RPMI7951 (cell line): ENCODE data around the gene SOBP. TPM values are rescaled to one million over a fixed set of nuclear protein-coding genes. Genes with fewer than 3 reads are reported as not detected.
A peak's percentile ranks its signal among the peaks of the same experiment; 100 is the strongest.

Experiments
- DNase-seq: peaks from one replicate; pipeline ENCODE4 v3.0.0-alpha.2; 2012; ENCODE audit warnings: low read depth
- total RNA-seq: library from RNA; depleted of rRNA; stranded (reverse); fragments of >200 nt; shearing (Covaris generic); gene quantifications from 2 replicates; pipeline ENCODE4 v1.2.3, GENCODE V29; 2014

The SOBP gene
- total RNA-seq, 1 experiment from 2014 or later = 0.60 TPM

DNA sequence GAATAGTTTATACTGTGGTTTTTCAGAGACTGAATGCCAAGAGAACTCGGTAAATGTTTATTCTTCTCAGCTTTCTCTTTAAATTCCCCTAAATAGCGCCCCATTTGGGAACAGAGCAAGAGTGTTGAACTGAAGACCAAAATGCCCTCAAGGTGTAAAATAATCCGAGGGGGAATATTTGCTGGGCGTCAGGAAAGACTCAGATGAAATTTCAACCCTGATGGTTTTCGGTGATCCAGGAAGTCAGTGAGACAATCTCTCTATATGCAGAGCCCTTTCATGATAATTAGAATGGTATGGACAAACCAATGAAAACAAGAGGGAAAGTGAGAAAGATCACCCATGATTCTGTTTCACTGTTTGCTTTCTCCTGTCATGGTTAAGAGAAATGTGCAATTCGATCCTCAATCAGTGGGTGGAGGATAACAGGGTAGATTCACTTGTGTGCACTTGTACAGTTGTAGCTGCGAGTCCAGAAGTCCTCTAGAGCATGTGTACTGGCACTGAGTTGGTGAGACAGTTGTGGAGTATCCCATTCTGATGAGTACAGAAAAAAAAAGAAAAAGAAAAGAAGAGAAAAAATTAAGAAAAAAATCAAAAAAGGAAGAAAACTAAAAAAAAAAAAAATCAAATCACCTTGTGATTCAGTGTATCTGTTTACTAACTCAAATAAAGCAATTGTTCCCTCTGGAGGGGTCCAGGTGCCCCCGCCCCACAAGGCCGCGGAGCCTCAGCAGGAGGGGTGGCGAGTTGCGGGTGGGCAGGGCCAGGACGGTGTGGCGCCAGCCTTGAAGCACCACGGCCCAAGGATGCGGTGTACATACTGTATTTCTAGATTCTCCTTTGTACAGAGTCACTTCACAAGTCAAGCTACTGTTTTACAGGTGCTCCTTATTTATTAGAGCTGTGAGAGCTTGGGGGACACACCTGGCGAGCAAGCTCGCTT, 169.3 kb downstream of the SOBP start:
- DNase-seq = peak; percentile 91

- peak; percentile 63 for DNase-seq
Measured at GRCh38 chr6:107660839-107661238, 170.9 kb downstream of the SOBP start.

- DNase-seq = no peak
Measured at GRCh38 chr6:107661291-107661690, 171.4 kb downstream of the SOBP start.

DNA sequence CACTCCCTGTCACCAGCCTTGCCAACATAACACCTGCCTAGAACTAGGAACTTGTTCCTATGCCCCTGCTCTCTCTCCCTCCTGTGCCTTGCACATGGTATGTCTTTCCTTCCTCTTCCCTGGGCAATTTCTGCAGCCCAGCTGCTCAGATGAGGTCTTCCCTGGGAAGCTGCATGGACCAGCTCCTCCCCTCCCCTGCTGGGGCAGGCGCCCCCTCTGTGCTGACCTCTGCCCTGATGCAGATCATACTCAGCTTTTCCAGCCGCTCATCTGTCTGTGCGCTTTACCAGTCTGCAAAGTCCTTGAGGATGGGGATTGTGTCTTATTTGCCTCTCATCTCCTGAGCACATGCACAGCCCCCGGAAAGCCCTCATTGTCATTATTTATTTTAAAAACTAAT, 172.4 kb downstream of the SOBP start:
- DNase-seq = no peak

- DNase-seq = no peak
Measured at GRCh38 chr6:107663308-107663707, 173.4 kb downstream of the SOBP start.

- no peak for DNase-seq
Measured at GRCh38 chr6:107665382-107665781, 175.5 kb downstream of the SOBP start.

GRCh38 chr6:107666084-107666980, 176.4 kb downstream of the SOBP start:
- DNase-seq = peak; percentile 69

DNA sequence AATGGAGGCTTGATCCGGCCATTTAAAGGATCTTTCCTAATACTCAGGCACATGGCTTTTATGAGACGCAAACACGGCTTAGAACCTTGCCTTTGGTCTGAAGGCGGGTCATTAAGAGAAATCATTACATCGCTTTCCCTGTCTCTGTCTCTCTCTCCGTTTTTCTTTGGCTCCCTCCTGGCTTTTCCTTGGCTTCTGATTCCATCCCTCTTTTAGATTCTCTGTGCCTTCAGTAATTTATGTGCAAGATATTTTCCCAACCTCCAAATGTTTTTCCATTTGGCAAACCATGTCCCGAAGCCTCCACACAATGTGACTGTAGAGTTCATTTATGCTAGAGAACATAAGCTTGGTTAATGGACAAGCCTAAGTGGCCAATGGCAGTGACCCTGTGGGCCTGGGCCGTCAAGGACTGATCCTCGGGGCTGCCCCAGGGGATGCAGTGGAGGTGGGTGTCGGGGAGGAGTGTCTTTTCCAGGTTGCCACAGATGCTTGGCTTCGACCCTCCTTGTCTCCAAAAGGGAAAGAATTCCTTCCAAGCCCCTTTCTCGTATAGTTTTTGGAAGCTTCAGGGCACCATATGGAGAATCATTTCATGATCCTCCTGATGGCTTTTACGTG, 177.2 kb downstream of the SOBP start:
- DNase-seq = no peak

DNA sequence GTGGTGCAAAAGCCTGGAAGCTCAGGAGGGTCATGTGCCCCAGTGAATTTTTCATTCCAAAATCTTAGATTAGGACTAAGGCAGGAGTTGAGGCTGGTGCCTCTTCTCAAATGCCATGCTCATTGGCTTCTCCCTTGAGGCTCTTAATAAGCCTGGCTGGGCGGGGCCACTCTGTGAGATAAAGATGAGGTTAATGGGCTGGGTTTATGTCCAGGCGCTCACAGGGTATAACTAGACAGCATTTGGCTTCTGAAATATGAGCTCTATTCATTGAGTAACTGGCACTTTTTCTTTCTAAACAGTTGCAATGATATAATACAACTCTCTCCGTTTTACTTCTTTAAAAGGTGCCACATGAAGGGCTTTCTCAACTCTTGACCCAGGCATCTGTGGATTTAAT, 177.9 kb downstream of the SOBP start:
- peak; percentile 45 for DNase-seq

GRCh38 chr6:107668743-107669474, 179.0 kb downstream of the SOBP start:
- DNase-seq = no peak

DNA sequence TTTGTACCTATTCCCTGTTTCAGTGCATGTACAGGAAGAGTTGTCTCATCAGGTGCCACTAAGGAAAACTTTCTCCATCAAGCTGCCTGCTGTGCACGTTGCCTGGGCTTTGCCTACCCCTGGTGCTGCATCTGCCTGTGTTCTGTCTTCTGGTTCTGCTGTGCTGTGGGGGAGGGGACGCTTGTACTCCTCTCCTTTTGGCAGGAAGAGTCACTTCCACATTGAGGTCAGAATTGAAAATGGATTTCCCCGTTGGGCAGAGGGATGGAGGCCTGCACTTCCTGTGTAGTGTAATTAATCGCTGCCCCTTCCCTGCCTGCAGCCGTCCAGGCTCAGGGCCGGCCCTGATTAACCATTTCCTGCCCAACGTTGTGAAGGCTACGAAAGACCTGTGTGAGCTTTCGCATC, 180.9 kb downstream of the SOBP start:
- peak; percentile 90 for DNase-seq

DNA sequence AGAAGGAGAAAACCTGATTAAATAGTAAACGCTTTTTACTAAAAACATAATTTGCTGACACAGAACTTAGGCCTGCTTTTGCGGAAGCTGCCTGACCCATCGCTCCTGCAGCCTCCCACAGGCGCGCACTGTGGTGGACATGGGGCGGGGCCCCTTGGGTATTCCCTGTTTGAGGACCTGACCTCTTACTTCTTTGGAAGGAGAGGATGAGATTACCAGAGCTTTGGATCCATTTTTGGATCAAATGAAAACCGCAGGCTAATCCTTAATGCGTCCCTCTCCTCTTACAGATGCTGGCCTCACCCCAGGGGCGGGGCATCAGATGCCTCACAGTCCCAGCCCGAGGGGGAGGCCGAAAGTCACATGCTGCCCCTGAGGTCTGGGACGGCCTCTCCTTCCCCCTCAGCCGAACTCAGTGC, 183.2 kb downstream of the SOBP start:
- DNase-seq = peak; percentile 96

GRCh38 chr6:107674995-107675738, 185.2 kb downstream of the SOBP start:
- peak; percentile 76 for DNase-seq

GRCh38 chr6:107676042-107676441, 186.1 kb downstream of the SOBP start:
- no peak for DNase-seq

- no peak for DNase-seq
Measured at GRCh38 chr6:107677399-107677798, 187.5 kb downstream of the SOBP start.

DNA sequence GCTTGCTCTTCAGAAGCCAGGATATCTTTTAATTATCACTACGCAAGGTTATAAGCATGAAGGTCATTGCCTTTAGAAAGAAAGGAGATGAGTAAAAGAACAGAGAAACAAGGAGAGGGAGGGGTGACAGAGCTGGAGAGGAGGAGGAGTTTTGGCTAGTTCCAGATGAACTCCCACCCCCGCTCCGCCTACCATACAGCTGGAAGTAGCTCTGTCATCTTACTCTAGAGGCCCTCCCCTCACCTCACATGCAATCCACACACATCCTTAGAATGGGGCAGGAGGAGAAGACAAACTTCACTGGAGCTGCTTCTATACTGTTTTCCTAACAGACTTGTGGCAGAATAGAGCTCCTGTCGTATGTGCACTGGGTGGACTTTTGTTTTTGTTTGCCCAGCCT, 189.5 kb downstream of the SOBP start:
- peak; percentile 49 for DNase-seq

- no peak for DNase-seq
Measured at GRCh38 chr6:107682721-107683120, 192.8 kb downstream of the SOBP start.

DNA sequence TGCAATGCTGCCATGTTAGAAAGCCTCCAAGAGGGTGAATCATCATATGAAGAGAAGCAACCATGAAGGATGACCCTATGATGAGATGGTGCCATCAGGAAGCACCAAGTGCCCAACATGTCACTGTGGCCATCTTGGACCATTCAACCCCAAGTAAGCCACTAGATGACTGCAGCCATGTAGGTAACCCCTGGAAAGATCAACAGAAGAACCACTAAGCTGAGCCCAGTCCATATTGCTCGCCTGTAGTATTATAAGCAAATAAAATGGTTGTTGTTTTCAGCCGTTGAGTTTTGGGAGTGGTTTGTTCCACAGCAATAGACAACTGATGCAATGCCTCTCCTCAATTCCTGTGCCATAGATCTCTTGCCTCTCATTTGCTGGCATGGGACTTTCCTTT, 193.3 kb downstream of the SOBP start:
- DNase-seq = no peak

GRCh38 chr6:107684996-107685395, 195.1 kb downstream of the SOBP start:
- no peak for DNase-seq

DNA sequence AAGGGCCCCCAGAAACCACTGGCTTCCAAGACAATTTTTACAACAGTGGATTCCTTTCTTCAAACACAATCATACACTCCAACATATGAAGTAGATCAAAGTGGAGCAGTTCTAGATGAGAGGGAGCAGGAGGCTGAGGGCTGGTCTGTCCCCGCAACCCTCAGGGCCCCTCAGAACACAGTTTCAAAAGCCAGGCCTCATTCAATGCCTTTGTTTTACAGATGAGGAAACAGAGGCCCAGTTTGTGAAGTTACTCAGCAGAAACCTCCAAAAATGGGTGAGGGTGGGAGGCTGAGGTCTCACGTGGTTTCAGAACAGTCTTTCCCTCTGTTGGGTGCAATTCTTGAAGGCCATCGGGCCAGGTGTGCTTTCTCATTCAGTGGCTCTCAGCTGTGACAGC, 199.3 kb downstream of the SOBP start:
- no peak for DNase-seq
